GM19193 (cell line): ENCODE data around the gene LDB1.

Experiments used
- POLR2A ChIP-seq: IDR thresholded peaks from 4 replicates; pipeline ENCODE4 v1.6.1; 2011; ENCODE audit not compliant: insufficient read depth, insufficient read length; ENCODE audit errors: extremely low read depth

The LDB1 gene

DNA sequence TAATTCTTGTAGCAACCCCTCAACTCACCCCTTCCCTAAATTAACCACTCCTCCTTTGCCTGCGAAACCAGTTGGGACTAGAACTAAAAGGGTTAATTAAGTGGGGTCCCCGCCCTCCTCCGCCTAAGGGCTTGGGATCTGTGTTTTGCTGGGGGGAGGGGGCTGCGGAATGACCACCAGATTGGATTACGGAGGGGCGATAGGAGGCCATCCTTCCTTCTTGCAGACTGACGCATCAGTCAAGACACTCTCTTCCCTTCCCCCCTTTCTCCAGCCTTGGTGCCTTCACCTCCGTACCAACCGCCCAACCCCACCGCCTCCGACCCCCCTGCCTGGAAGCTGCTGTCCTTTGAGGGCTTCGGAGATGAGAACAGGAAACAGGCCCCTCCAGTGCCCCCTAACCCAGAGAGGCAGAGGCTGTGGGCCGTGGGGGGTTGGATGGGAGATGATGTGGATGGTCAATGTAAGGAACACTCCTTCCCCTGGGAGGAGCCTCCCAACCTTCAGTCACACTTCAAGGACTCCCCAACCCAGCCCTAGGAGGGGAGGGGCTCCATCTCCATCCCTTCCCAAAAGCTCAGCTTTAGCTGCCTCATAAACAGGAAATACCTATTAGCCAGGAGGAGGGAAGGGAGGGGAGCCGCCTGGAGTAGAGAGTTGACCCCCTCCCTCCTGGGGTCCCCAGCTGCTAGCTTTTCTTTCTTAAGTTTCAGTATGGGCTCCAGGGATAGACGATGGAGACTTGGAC lies 997 bp upstream of the LDB1 start:
- TF ChIP-seq POLR2A: no peak

DNA sequence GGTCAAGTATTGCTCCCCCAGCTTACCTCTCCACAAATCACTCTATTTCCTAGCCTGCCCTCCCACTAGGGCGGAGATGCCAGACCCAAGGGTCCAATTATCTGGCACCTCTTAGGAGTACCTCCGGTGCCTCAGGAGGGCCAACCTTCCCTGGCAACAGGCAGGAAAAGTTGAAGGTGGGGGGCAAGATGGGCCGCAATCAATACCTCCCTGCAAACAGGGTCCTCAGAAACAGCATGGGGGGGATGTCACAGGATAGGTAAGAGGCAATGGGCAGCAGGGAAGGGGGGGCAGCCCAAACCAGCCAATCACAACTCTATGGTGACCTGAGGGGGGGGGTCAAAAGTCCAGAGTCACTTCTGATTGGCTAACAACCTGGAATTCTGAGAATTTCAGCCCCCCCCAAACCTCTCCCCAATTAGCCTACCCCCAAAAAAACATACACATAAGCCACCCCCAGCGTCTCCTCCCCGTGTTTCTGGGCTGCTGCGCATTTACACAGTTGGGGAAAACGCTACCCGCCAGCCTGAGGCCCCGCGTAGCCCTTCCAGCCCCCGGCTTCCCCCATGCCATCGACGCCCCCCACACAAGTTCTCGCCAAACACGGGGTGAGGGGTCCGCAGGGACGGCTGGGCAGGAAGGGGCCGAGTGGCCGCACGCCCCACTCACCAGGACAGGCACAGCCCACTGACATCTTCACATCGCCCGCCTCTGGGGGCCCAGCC lies 589 bp downstream of the LDB1 start:
- TF ChIP-seq POLR2A: no peak

DNA sequence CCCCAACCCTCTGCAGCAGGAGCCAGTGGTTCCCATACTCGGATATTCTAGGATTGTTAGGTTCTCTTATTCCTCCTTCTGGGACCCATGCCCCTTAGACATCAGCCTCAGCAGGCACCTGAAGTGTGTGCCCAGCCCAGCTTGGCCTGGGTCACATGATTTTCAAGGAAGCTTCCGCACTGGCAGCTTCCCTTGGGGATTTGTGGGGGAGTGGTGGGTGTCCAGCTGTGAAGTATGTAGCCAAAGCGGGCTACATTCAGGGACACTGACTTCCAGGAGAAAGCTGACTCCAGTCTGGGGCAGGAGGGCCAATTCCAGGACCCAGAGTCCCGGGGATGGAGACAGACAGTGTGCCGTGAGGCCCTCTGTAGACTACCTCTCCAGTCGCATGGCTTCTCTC lies 1.3 kb downstream of the LDB1 start:
- TF ChIP-seq POLR2A: no peak

DNA sequence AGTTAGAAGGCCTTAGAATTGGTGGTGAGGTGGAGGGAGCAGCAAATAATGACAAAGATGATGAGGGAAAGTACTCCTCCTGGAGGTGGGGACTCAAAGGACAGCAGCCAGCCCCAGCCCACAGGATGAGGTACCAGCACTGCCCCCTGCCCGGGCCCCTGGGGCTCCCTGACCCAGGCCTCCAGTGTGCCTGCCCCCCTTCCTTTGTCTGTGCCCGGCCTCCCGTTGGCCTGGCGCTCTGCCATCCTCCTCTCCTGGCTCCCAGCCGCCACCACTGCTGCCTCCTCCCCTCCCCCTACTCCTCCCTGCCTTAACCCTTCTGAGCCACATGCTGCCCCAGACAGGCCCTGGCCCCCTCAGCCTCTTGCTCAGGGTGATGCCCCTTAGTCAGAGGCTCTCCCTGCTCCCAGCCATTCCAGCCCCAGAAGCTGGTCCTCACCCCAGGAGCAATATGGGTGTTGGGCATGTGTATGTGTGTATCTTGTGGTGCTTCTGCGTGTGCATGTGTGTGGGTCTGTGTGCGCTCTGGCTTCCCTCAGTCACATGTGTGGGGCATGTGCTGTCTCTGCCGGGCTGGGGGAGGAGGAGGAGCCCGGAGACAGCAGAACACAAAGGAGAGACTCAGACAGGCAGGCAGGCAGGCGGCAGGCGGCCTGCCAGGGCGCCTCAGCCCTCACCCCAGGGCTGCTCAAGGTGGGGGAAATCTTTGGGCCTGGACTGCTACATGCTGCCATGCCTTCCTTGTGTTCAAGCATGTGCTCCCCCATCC lies 2.6 kb downstream of the LDB1 start:
- peak; percentile 53 for TF ChIP-seq POLR2A

DNA sequence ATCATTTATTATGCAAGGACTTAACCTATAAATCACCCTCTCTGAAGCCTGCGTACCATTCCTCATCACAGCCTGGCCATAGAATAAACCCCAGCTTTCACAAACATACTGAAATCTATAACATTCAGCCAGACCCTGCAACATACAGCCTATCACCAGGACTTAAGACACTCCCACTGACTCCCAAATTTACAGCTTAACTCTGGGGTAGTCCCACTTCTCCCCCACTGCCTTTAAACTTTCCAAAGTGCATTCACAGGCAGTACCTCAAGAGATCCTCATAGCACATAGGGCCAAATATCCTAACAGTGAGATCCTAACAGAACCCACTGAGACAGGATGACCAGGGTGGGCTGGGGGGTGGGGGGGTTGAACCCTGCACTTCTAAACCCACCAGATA lies 3.5 kb downstream of the LDB1 start:
- no peak for TF ChIP-seq POLR2A

DNA sequence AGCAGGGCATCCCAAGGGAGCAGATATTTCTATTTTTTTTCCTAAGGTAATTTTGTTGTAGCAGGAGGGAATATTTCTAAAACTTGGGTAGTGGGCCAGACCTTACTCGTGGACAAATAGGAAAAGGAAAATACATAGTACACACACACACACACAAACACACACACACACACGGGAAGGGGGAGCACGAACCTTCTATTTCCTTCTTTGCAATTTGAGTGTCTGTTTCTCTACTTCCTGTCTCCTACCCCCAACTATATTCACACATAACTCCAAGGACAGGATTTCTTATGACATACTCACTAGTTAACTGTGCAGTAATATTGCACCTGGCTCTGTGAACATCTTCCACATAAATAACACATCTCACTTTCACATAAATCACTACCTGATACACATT lies 4.4 kb downstream of the LDB1 start:
- no peak for TF ChIP-seq POLR2A

DNA sequence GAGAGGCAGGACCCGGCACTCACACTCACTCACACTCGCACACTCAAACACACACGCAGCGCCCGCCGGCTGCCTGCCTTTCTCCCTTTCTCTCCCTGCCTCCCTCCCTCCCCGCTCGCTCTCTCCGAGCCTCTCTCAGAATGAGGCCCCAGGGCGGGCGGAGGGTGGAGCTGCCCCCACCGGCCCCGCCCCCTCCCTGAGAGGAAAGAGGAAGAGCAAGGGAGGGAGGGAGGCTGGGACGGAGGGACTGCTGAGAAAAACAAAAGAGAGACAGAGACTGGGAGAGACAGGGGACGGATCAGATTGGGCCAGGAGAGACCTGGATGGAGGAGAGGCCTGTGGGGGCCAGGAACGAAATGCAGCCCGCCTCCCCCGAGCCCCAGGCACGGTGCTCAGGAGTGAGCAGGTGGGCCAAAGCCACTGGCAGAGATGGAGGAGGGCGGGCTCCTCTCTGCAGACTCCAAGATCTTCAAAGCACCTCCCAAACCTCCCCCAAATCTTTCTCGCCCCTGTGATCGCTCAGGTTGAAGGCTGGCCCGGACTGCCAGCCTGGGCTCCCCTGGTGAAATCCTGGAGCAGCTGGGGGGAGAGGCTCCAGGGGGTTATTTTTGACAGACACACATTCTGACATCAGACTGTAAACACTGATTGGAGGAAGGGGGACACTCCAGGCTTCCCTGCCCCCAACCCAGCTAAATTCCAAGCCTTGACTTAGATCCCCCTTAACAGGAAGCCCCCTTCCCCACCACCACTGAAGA lies 5.1 kb downstream of the LDB1 start:
- peak; percentile 78 for TF ChIP-seq POLR2A

DNA sequence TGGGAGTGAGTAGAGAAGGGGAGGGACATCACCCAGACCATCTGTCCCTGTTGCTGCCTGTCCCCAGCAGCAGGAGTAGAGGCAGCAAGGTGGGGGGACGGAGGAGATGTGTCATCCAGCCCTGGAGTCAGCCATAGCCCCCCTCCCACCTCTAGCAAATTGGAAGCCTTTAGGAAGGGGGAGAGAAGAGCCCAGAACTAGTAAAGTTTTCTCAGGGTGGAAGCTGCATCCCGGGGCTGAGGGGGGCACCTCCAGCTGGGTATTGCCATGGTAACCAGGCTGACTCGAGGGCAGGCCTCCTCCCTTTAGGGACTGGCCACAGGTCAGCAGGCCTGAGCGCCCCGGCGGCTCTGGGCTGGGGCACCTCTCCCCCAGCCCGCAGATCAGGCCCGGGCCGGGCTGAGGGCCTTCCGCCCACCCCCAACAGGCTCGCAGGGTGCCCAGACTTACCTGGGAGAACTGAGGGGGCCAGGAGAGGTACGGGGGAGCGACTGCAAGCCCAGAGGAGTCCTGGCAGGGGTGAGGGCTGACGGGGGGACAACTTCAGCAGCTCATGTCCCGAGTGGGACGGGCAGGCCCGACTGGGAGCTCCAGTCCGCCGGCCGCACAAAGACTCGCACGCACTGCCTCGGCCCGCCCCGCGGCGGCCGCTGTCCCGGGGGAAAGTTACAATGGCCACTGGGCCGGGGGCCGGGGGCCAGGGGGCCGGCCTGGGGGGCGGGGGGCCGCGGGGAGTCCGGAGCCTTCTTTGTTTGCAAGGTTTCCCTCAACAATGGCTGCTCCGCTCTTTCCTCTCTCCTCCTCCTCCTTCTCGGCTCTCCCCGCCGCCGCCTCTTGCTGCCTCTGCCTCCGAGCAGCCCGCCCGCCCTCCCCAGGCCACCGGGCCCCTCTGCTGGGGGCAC lies 6.0 kb downstream of the LDB1 start:
- no peak for TF ChIP-seq POLR2A

DNA sequence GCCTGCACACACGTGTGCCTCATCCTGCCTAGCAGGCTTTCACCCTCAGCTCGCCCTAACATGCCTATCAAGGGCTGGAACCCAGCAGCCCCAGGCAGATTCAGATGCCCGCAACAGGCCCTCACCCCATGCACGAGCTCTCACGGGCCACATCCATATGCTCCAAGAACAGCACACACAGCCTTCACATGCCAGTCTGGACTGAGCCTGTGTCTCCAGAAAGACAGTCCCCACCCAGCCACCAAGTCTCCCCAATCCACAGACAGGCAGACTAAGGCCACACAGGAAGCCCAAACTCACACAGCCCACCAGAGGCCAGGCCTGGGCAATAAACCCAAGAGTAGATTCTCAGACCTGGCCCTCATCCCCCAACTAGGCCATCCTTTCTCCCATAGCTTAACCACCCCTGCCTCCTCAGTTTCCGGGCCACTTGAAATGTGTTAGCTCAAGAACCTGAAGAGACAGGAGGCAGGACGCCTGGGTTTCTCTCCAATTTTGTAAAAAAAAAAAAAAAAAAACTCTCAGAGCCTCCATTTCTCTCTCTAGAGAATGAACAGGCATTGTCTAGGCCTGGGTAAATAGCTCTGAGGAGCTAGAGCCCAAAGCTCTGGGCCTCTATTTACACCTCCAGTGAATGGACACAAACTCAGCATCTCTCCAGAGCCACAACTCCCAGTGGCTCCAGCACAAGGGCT lies 6.8 kb downstream of the LDB1 start:
- no peak for TF ChIP-seq POLR2A

DNA sequence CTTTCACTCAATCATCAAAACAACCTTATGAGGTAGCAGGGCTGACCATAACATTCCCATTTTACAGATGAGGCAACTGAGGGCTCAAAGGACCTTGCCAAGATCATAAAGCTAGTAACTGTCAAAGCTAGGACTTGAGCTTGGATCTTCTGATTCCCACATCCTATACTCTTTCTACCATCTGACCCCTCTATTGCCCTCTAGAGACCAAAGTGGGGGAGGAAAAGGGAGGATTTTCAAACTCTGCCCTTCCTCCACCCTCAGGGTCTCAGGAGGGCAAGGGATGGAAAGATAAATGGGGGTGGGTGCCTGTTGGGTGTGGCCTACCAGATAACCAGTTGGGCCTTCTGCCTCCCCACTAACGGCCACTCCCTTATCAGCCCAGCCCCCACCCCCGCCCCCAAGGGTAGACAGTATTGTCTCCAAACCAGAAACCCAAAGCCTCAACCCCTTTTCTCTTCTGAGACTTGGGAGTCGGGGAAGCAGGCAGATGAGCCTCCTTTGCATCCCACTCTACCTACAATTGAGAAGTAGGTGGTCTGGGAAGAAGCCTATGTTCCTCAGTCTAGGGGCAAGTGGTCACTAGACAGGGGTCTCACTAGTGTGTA lies 7.9 kb downstream of the LDB1 start:
- TF ChIP-seq POLR2A: no peak

DNA sequence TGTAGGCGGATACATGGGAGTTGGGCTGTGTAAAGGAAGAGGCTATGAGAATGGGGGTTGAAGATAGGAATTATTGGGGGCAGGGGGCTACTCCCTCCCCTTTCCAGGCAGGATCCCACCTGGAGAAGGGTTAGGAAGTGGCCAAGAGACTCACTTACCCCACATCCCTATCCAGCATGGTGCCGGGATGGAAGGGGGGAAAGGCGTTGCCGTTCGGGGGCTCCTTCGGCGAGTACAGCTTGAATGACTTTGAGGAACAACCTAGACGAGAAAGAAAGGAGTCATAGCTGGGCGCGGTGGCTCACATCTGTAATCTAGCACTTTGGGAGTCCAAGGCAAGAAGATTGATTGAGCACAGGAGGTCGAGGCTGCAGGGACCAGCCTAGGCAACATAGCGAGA lies 8.9 kb downstream of the LDB1 start:
- no peak for TF ChIP-seq POLR2A

DNA sequence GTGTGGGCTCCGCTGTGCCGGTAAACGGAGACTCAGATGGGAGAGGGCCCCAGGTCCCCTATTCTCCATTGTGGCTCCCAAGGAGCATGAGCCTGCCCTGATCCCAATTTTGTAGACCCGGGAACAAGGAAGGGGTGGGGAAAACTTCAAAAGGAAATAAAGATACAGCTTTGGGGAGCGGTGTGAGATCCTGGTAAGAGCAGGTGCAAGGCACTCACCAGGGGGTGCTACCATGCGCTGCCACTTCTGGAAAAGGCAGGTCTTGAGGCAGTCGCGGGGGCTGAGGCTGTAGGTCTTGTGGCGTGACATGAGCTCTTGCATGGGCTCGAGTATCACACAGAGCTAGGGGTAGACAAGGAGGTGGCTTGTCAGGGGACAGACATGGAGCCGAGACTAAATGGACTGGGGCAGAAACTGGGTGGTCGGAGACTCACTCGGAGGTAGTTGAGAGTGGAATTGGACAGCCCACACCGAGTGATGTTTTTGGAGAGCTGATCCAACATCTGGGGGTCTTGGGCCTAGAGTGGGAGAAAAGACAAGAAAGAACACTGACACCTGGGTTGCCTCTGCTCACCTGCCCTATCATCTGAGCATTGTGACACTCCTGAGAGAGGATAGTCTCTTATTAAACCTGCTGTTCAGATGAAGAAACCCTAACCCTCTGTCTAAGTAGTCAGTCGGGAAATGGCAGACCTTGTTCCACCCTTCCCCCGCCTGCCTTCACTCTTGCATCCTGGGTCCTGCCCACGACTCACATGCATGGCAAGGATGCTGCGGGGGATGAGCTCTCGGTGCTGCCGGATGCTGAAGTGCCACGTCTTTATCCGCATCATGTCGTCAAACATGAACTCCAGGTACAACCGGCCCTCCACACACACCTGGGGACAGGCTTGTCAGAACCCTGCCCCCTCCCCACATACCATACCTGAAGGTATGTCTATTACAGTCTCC lies 10.7 kb downstream of the LDB1 start:
- no peak for TF ChIP-seq POLR2A
